Aorta (tissue), 5 donors: ENCODE results near the gene SH3BGRL3. TPM values are rescaled to one million over a fixed set of nuclear protein-coding genes. Genes with fewer than 3 reads are reported as not detected.

ENCODE experiments used
- ATAC-seq: fragments of 200-7000 bp; cut with Tn5 transposase; one replicate; pipeline ENCODE4 v1.9.1; 2022; ENCODE audit warnings: moderate library complexity; ENCODE audit not compliant: low FRiP score
- DNase-seq, 2 donors: peaks; one replicate each; pipeline ENCODE4 v3.0.0-alpha.2; 2020
- H3K27ac ChIP-seq, 2 donors: one replicate each; pipeline ENCODE4 v1.5.1; 2013; ENCODE audit warnings: low read length in 2 of 2, mild to moderate bottlenecking in 2 of 2, moderate library complexity in 2 of 2, control low read depth in 1 of 2, inconsistent platforms in 1 of 2, low read depth in 1 of 2
- H3K27me3 ChIP-seq, 2 donors: one replicate each; pipeline ENCODE4 v1.6.1; 2013; ENCODE audit warnings: control low read depth in 1 of 2, low read length in 1 of 2, mild to moderate bottlenecking in 1 of 2, moderate library complexity in 1 of 2; ENCODE audit not compliant: insufficient read depth in 2 of 2, control insufficient read depth in 1 of 2
- H3K36me3 ChIP-seq, 2 donors: one replicate each; pipeline ENCODE4 v1.6.1; 2013; ENCODE audit warnings: control low read depth in 1 of 2, low read length in 1 of 2, mild to moderate bottlenecking in 1 of 2; ENCODE audit not compliant: insufficient read depth in 2 of 2, control insufficient read depth in 1 of 2
- H3K4me1 ChIP-seq, 2 donors: one replicate each; pipeline ENCODE4 v1.6.1; 2013; ENCODE audit warnings: low read length in 2 of 2, control low read depth in 1 of 2, mild to moderate bottlenecking in 1 of 2, moderate library complexity in 1 of 2; ENCODE audit not compliant: insufficient read depth in 2 of 2, control insufficient read depth in 1 of 2
- H3K4me3 ChIP-seq, 2 donors: one replicate each; pipeline ENCODE4 v1.5.1; 2013; ENCODE audit warnings: low read length in 2 of 2, control low read depth in 1 of 2, mild to moderate bottlenecking in 1 of 2
- H3K9me3 ChIP-seq: one replicate; pipeline ENCODE4 v1.6.1; 2013; ENCODE audit warnings: mild to moderate bottlenecking, low read length; ENCODE audit not compliant: control insufficient read depth
- WGBS, 2 donors: extraction: QIAGEN DNeasy Blood & Tissue Kit; methylation state at CpG; one replicate each; pipeline ENCODE4 v1.1.7; 2013; 5-methylcytosine and 5-hydroxymethylcytosine counted together
- intact Hi-C, 2 donors: fragments of 100-400 bp; cut with DNase I; formaldehyde crosslinking; loops; one replicate each; pipeline versions ENCODE4 v1.14.2 to v1.15.0; 2022
- polyA plus RNA-seq, 2 donors: library from polyadenylated mRNA; stranded (reverse); fragments of 200-250 nt; gene quantifications; one replicate each; pipeline ENCODE4 v1.2.3, GENCODE V29; 2013
- total RNA-seq, 2 donors: library from RNA; stranded (reverse); fragmentation: NEBNext Ultra II Directional; extraction: Animal tissue kit (Norgen Biotek cat#: 25700); gene quantifications; one replicate each; pipeline ENCODE4 v1.2.1, GENCODE V29; 2021
- donor health status: healthy with polysubstance abuse.
- donor health status: Bipolar disorder and iron deficiency.
- donor health status: DM: no; HTN: no; CAD: no.
- donor health status: DM: no; HTN: no; CAD: no.
- donor health status: DM: yes; HTN: yes; CAD: no.

The SH3BGRL3 gene
- total and polyA plus RNA-seq, 4 donors, result 160 to 252 (median 226) TPM

GRCh38 chr1:26275580-26276431, 4.1 kb upstream of the SH3BGRL3 start:
- intact Hi-C loops, result loop anchor here (1.0 kb wide), 2 partner anchors 45 to 46 kb away; no protein-coding TSS in a partner anchor
- WGBS, 2 donors, result 33% methylated on average over 3 of the region's 3 CpGs
- H3K9me3 ChIP-seq, result no peaks in the 10 kb centered on the region
- H3K4me3 ChIP-seq, result no peak overlapping the region
- no peaks in the 10 kb centered on the region for H3K4me1 ChIP-seq
- H3K27me3 ChIP-seq, result no peaks in the 10 kb centered on the region
- H3K36me3 ChIP-seq, result no peaks in the 10 kb centered on the region
- DNase-seq, result peak; percentile 91 to 92
- no peak overlapping the region for H3K27ac ChIP-seq
- peak; percentile 84 for ATAC-seq

- Histone ChIP-seq H3K4me3 (no peak overlapping the region), H3K36me3 (no peaks in the 10 kb centered on the region), H3K9me3 (no peaks in the 10 kb centered on the region), H3K4me1 (no peaks in the 10 kb centered on the region), H3K27me3 (no peaks in the 10 kb centered on the region), H3K27ac (no peak overlapping the region)
- ATAC-seq (no peak), DNase-seq (no peak)
- 84 to 86% methylated on average over 2 of the region's 2 CpGs for WGBS, 2 donors
- intact Hi-C loops, result no loop called here
Measured at GRCh38 chr1:26276432-26276838, 3.5 kb upstream of the SH3BGRL3 start.

GRCh38 chr1:26277261-26277661, 2.6 kb upstream of the SH3BGRL3 start:
- H3K27me3 ChIP-seq, result no peaks in the 10 kb centered on the region
- no peak overlapping the region for H3K27ac ChIP-seq
- no peak overlapping the region for H3K4me3 ChIP-seq
- intact Hi-C loops, result no loop called here
- H3K4me1 ChIP-seq, result no peaks in the 10 kb centered on the region
- DNase-seq (no peak), ATAC-seq (no peak)
- 85 to 92% methylated on average over 3 of the region's 3 CpGs for WGBS, 2 donors
- no peaks in the 10 kb centered on the region for H3K36me3 ChIP-seq
- no peaks in the 10 kb centered on the region for H3K9me3 ChIP-seq

- H3K27me3 ChIP-seq, result no peaks in the 10 kb centered on the region
- no peaks in the 10 kb centered on the region for H3K9me3 ChIP-seq
- 57 to 76% methylated on average over 1 of the region's 1 CpG for WGBS, 2 donors
- no peak overlapping the region for H3K4me3 ChIP-seq
- no peak for ATAC-seq
- intact Hi-C loops, result no loop called here
- H3K36me3 ChIP-seq, result no peaks in the 10 kb centered on the region
- H3K27ac ChIP-seq, result peak overlapping the region; percentile 13 to 17
- no peaks in the 10 kb centered on the region for H3K4me1 ChIP-seq
- DNase-seq, result no peak
Measured at GRCh38 chr1:26277719-26278118, 2.2 kb upstream of the SH3BGRL3 start.

- intact Hi-C loops, result no loop called here
- Histone ChIP-seq H3K4me1 (no peaks in the 10 kb centered on the region), H3K36me3 (no peaks in the 10 kb centered on the region), H3K27ac (peak overlapping the region in 1 of 2 donors; percentile 13), H3K9me3 (no peaks in the 10 kb centered on the region), H3K4me3 (no peak overlapping the region), H3K27me3 (no peaks in the 10 kb centered on the region)
- DNase-seq, result peak; percentile 86 to 92
- peak; percentile 20 for ATAC-seq
- WGBS, 2 donors, result 14 to 21% methylated on average over 4 of the region's 4 CpGs
Measured at GRCh38 chr1:26278303-26278702, 1.6 kb upstream of the SH3BGRL3 start.

GRCh38 chr1:26278724-26279455, 996 bp upstream of the SH3BGRL3 start:
- 44% methylated on average over 9 of the region's 9 CpGs for WGBS, 2 donors
- DNase-seq, result peak; percentile 76 to 78
- no peak for ATAC-seq

GRCh38 chr1:26280333-26281042, 602 bp downstream of the SH3BGRL3 start:
- no peaks in the 10 kb centered on the region for H3K9me3 ChIP-seq
- no peaks in the 10 kb centered on the region for H3K27me3 ChIP-seq
- ATAC-seq, result no peak
- H3K27ac ChIP-seq, result peak overlapping the region in 1 of 2 donors; percentile 89
- H3K4me1 ChIP-seq, result no peaks in the 10 kb centered on the region
- intact Hi-C loops, result no loop called here
- WGBS, 2 donors, result 35 to 54% methylated on average over 12 to 20 of the region's 20 CpGs
- H3K36me3 ChIP-seq, result no peaks in the 10 kb centered on the region
- DNase-seq, result peak in 1 of 2 donors; percentile 70
- H3K4me3 ChIP-seq, result peak overlapping the region; percentile 57 to 70

More at GRCh38 chr1:26278724-26279455, 996 bp upstream of the SH3BGRL3 start:
- intact Hi-C loops, result no loop called here
- Histone ChIP-seq H3K9me3 (no peaks in the 10 kb centered on the region), H3K27ac (peak overlapping the region; percentile 23 to 84), H3K36me3 (no peaks in the 10 kb centered on the region), H3K4me1 (no peaks in the 10 kb centered on the region), H3K27me3 (no peaks in the 10 kb centered on the region), H3K4me3 (peak overlapping the region in 1 of 2 donors; percentile 57)

GRCh38 chr1:26281091-26281958, 1.4 kb downstream of the SH3BGRL3 start:
- DNase-seq (no peak), ATAC-seq (no peak)
- Histone ChIP-seq H3K36me3 (no peaks in the 10 kb centered on the region), H3K4me3 (no peak overlapping the region), H3K27me3 (no peaks in the 10 kb centered on the region), H3K27ac (no peak overlapping the region), H3K9me3 (no peaks in the 10 kb centered on the region), H3K4me1 (no peaks in the 10 kb centered on the region)
- intact Hi-C loops, result no loop called here
- WGBS, 2 donors, result 89 to 95% methylated on average over 5 of the region's 5 CpGs
